Nephron (organoid): ENCODE data around the gene FERMT2.
"Not testable (repeated sequence)": the region's sequence is repeated elsewhere in the genome, so short reads cannot be mapped to it uniquely, and the experiment has no call there.

Source experiments
- H3K27ac Mint-ChIP-seq, 3 experiments: 2 replicates each; pipeline ENCODE4 v1.8.0; 2020; ENCODE audit warnings: mixed read lengths in 3 of 3, mild to moderate bottlenecking in 2 of 3, moderate library complexity in 1 of 3
- H3K27me3 Mint-ChIP-seq: 2 replicates; pipeline ENCODE4 v1.8.0; 2021; ENCODE audit warnings: low read depth, mild to moderate bottlenecking, moderate library complexity, mixed read lengths
- H3K36me3 Mint-ChIP-seq: 2 replicates; pipeline ENCODE4 v1.8.0; 2020; ENCODE audit warnings: low read depth, mixed read lengths
- H3K4me1 Mint-ChIP-seq: 2 replicates; pipeline ENCODE4 v1.8.0; 2020; ENCODE audit warnings: mixed read lengths
- H3K4me3 Mint-ChIP-seq, 3 experiments: 2 replicates each; pipeline ENCODE4 v1.8.0; 2020; ENCODE audit warnings: mild to moderate bottlenecking in 3 of 3, mixed read lengths in 3 of 3, moderate library complexity in 2 of 3
- H3K9me3 Mint-ChIP-seq: 2 replicates; pipeline ENCODE4 v1.8.0; 2020; ENCODE audit warnings: mixed read lengths
- CTCF ChIP-seq, 3 experiments: fragments of 200-600 bp; sonication (generic); IDR thresholded peaks; one replicate each; pipeline ENCODE4 v1.5.0; 2021; ENCODE audit warnings: antibody characterized with exemption in 3 of 3; ENCODE audit not compliant: unreplicated experiment in 3 of 3

The FERMT2 gene

DNA sequence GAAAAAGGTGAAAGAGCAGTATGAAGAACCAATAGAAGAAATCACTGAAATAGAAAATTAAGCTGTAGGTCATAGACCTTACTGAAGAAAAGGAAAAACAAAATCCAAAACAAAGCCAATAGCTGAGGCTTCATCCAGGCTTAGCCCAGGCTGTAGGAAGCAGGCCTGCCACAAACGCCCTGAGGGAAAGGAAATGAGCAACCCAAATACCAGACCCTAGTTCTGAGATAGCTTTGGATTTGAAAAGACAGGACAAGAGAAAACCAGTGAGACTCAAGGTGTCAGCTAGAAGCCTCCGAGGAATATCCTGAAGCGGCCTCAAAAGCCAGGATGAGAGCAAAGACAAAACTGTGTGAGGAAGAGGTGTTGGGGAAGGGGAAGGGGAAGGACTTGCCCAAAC lies 79.2 kb downstream of the FERMT2 start:
- no peak for TF ChIP-seq CTCF (IDR thresholded peaks at IDR 0.05; ENCODE audit: unreplicated experiment in 3 of 3)
- Mint-ChIP-seq H3K4me1 (no peaks in the 10 kb centered on the region), H3K9me3 (no peaks in the 10 kb centered on the region), H3K27me3 (no peaks in the 10 kb centered on the region), H3K36me3 (peaks cover 62% of the 10 kb centered on the region), H3K27ac (peak overlapping the region in 1 of 3 experiments; percentile 43), H3K4me3 (no peak overlapping the region)

GRCh38 chr14:52868911-52869618 lies 81.8 kb downstream of the FERMT2 start:
- no peak overlapping the region for H3K4me3 Mint-ChIP-seq
- no peak for TF ChIP-seq CTCF (IDR thresholded peaks at IDR 0.05; ENCODE audit: unreplicated experiment in 3 of 3)
- no peak overlapping the region for H3K27ac Mint-ChIP-seq
- H3K27me3 Mint-ChIP-seq = no peaks in the 10 kb centered on the region
- no peaks in the 10 kb centered on the region for H3K4me1 Mint-ChIP-seq
- no peaks in the 10 kb centered on the region for H3K9me3 Mint-ChIP-seq
- peaks cover 51% of the 10 kb centered on the region for H3K36me3 Mint-ChIP-seq

GRCh38 chr14:52864893-52865292 lies 86.0 kb downstream of the FERMT2 start:
- not testable (repeated sequence) for H3K9me3 Mint-ChIP-seq, H3K4me3 Mint-ChIP-seq, H3K4me1 Mint-ChIP-seq, H3K27me3 Mint-ChIP-seq
- Mint-ChIP-seq H3K27ac (peak overlapping the region in 1 of 3 experiments; percentile 78), H3K36me3 (peaks cover 36% of the 10 kb centered on the region)

DNA sequence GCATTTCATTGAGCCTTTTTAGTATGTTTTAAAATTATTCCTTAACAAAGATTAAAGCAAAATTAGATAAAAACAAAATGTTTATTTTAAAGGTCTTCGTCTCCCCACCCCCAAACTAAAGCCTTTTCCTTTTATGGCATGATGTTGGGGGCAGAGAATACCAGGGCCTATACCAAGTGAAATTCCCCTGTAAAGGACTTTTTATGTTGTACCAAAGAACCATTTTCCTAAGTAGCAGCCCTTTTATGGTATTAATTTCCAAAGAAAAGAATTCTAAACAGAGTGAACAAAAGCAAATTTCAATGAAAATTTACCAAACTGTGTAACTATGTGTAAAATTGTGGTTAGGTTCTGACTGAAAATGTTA lies 87.5 kb downstream of the FERMT2 start:
- H3K4me1 Mint-ChIP-seq = peaks cover 8% of the 10 kb centered on the region
- H3K27ac Mint-ChIP-seq = peak overlapping the region; percentile 90 to 93 (median 92)
- H3K4me3 Mint-ChIP-seq = no peak overlapping the region
- no peak for TF ChIP-seq CTCF (IDR thresholded peaks at IDR 0.05; ENCODE audit: unreplicated experiment in 3 of 3)
- no peaks in the 10 kb centered on the region for H3K27me3 Mint-ChIP-seq
- peaks cover 51% of the 10 kb centered on the region for H3K36me3 Mint-ChIP-seq
- H3K9me3 Mint-ChIP-seq = no peaks in the 10 kb centered on the region

GRCh38 chr14:52862632-52863333 lies 88.1 kb downstream of the FERMT2 start:
- no peaks in the 10 kb centered on the region for H3K27me3 Mint-ChIP-seq
- H3K9me3 Mint-ChIP-seq = no peaks in the 10 kb centered on the region
- H3K27ac Mint-ChIP-seq = peak overlapping the region; percentile 90 to 93 (median 92)
- H3K4me1 Mint-ChIP-seq = peaks cover 9% of the 10 kb centered on the region
- peaks cover 56% of the 10 kb centered on the region for H3K36me3 Mint-ChIP-seq
- H3K4me3 Mint-ChIP-seq = peak overlapping the region in 1 of 3 experiments; percentile 30
- no peak for TF ChIP-seq CTCF (IDR thresholded peaks at IDR 0.05; ENCODE audit: unreplicated experiment in 3 of 3)

- Mint-ChIP-seq H3K36me3 (peaks cover 67% of the 10 kb centered on the region), H3K27ac (no peak overlapping the region), H3K4me3 (no peak overlapping the region), H3K9me3 (no peaks in the 10 kb centered on the region), H3K4me1 (peaks cover 13% of the 10 kb centered on the region), H3K27me3 (no peaks in the 10 kb centered on the region)
- TF ChIP-seq CTCF (IDR thresholded peaks at IDR 0.05; ENCODE audit: unreplicated experiment in 3 of 3) = no peak
These were observed 89.4 kb downstream of the FERMT2 start for GRCh38 chr14:52861403-52861802.
